GM19455 (cell line): Measurements from ENCODE around the gene PPM1K.

Source experiments
- ATAC-seq: cut with Tn5 transposase; IDR thresholded peaks from one replicate; pipeline ENCODE4 v1.9.1; 2021; ENCODE audit not compliant: unreplicated experiment

The PPM1K gene

GRCh38 chr4:88277711-88278225 is 6.6 kb downstream of the PPM1K start:
- no peak for ATAC-seq

- no peak for ATAC-seq
Observed at GRCh38 chr4:88276952-88277710, 7.2 kb downstream of the PPM1K start.

- ATAC-seq = no peak
Observed at GRCh38 chr4:88275949-88276515, 8.3 kb downstream of the PPM1K start.

- ATAC-seq = peak; percentile 61
Observed at GRCh38 chr4:88275516-88275915, 8.8 kb downstream of the PPM1K start.

GRCh38 chr4:88268913-88269312 is 15.4 kb downstream of the PPM1K start:
- no peak for ATAC-seq

- ATAC-seq = no peak
Observed at GRCh38 chr4:88264336-88264735, 20.0 kb downstream of the PPM1K start.

- no peak for ATAC-seq
Observed at GRCh38 chr4:88257726-88258125, 26.6 kb downstream of the PPM1K start.

- no peak for ATAC-seq
Observed at GRCh38 chr4:88255111-88255510, 29.2 kb downstream of the PPM1K start.

- no peak for ATAC-seq
Observed at GRCh38 chr4:88251924-88252323, 32.4 kb downstream of the PPM1K start.

GRCh38 chr4:88247148-88247547 is 37.2 kb downstream of the PPM1K start:
- no peak for ATAC-seq

- no peak for ATAC-seq
Observed at GRCh38 chr4:88246600-88246999, 37.8 kb downstream of the PPM1K start.

GRCh38 chr4:88244816-88245579 is 39.4 kb downstream of the PPM1K start:
- no peak for ATAC-seq

- ATAC-seq = no peak
Observed at GRCh38 chr4:88244056-88244455, 40.3 kb downstream of the PPM1K start.

- ATAC-seq = no peak
Observed at GRCh38 chr4:88242144-88242543, 42.2 kb downstream of the PPM1K start.

GRCh38 chr4:88240297-88240714 is 44.1 kb downstream of the PPM1K start:
- ATAC-seq = no peak

GRCh38 chr4:88230969-88231771 is 53.2 kb downstream of the PPM1K start:
- ATAC-seq = no peak

GRCh38 chr4:88230461-88230891 is 53.9 kb downstream of the PPM1K start:
- ATAC-seq = no peak

- ATAC-seq = no peak
Observed at GRCh38 chr4:88227734-88228133, 56.6 kb downstream of the PPM1K start.

GRCh38 chr4:88226143-88226542 is 58.2 kb downstream of the PPM1K start:
- ATAC-seq = no peak

GRCh38 chr4:88225232-88226105 is 58.9 kb downstream of the PPM1K start:
- ATAC-seq = no peak
